Suppressor macrophage treated with lipopolysaccharide for 4 hours (primary cell): Measurements from ENCODE around the gene C4BPB.
A peak's percentile ranks its signal among the peaks of the same experiment; 100 is the strongest.
"Not testable (repeated sequence)": the region's sequence is repeated elsewhere in the genome, so short reads cannot be mapped to it uniquely, and the experiment has no call there.

Source experiments
- DNase-seq: peaks from one replicate; pipeline ENCODE4 v3.0.0-alpha.2; 2020

C4BPB gene, protein sequence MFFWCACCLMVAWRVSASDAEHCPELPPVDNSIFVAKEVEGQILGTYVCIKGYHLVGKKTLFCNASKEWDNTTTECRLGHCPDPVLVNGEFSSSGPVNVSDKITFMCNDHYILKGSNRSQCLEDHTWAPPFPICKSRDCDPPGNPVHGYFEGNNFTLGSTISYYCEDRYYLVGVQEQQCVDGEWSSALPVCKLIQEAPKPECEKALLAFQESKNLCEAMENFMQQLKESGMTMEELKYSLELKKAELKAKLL

DNA sequence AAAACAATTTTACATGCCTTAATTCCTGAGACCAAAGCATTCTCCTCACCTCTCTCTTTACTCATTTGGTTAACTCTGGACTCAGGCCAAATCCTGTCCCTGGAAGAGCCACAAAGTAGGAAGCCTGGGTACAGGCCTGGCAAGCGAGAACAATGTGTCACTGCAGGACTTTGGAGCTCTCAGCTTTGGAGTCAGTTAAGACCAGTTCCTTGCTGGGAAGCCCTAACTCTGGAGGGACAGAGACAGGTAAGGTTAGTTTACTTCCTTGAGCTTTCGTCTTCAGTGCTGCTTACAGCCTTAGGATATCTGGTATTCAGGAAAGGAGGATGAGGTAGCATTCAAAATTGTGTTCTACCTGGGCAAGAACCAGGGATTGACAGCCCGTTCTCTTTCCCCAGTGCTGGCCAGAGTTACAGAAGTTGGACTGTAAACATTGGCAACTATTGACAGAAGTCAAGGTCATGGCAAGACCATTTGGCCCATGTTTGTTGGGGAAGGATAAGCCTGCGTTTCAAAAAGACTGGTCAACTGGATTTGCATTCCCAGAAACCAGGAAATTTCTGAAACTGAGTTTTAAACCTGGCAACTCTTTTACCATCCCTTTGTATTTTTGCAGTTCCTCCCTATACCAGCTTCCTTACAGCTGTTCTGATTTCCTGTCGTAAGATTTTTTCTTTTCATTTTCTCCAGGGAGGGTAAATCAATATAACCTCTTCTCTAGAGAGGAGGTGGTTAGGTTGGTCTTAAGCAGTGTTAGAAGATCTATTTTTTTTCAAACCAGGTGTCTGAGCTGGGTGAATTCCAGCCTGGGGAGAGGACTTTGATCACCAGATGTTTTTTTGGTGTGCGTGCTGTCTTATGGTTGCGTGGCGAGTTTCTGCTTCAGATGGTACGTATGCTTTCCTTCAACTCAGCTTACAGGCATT, at the start of gene C4BPB:
Gene C4BPB (plus strand): TSS at position 160 of the 926 bp plus-strand sequence. CDS start 672 bp downstream, at position 832.
- DNase-seq: no peak

DNA sequence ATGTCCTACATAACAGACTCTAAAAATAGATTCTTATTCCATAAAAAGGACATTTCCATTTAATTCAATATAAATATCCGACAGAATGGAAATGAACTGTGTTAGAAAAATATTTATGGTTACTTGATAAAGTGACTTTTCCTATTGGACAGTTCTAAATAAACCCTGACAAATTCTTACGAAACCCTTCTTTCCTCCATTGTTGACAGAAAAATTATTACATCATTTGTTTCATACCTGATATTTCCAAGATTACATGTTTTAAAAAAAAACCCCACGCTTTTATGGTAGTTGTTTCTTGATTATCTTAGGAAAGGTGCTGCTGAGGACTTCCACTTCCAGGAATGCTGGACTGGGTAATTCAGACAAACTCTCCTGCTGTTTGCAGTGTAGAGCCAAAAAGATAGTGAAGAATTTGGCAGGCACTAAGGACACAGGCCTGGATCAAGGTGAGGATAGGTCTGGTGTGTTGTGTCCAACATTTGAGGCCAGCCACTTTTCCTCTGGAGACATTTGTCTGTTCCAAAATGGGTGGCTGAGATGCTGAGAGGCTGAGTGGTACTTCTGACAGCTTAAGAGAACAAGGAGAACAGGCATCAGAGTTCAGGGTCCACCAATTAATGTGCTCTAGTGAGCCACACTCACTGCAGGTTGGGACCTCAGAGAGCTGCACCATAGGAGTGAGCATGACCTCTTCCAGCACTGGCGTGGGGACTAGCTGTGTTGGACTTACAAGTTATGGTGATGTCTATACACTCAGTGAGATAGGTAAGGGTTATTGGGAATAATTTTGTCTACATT, 49.1 kb upstream of the C4BPB start:
- no peak for DNase-seq

DNA sequence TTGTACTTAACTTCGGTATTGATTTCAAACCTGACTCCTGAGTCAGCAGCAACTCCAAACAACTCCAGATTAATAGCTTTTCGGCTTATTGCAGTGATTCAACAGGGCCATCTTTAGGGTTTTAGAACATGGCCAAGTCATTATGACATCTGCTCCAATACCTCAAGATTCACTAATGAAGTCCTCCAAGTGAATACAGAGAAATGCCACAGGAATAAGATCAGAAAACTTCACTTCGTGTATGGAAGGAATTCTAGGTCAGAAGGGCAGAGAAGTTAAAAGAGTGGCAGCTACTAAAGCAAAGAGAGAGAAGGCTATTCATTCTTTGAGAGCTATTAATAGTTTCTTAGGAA, 48.5 kb upstream of the C4BPB start:
- no peak for DNase-seq

DNA sequence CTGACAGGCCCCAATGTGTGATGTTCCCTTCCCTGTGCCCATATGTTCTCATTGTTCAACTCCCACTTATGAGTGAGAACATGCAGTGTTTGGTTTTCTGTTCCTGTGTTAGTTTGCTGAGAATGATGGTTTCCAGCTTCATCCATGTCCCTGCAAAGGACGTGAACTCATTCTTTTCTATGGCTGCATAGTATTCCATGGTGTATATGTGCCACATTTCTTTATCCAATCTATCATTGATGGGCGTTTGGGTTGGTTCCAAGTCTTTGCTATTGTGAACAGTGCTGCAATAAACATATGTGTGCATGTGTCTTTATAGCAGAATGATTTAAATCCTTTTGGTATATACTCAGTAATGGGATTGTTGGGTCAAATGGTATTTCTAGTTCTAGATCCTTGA, 47.3 kb upstream of the C4BPB start:
- DNase-seq: not testable (repeated sequence)

GRCh38 chr1:207045453-207045852, 43.2 kb upstream of the C4BPB start:
- DNase-seq: no peak

DNA sequence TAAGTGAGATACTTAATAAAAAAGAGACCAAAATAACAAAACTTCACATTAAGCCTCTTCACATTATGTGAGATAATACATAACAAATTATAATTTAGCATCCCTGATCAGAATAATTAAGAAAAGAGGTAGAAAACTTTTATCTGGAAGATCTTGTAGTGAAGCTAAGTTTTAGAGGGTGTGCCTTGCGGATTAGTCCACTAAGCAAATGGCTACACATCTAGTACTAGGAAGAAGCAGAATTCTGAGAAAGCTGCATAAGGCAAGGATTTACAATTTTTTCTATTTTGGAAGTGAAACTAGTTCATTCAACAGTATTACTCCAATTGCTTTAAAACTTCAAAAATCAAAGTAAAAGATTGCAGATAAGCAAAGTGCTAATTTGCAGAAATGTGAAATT, 41.2 kb upstream of the C4BPB start:
- no peak for DNase-seq

GRCh38 chr1:207048041-207048440, 40.6 kb upstream of the C4BPB start:
- no peak for DNase-seq

GRCh38 chr1:207049054-207049453, 39.6 kb upstream of the C4BPB start:
- no peak for DNase-seq

GRCh38 chr1:207049514-207049913, 39.1 kb upstream of the C4BPB start:
- DNase-seq: no peak

DNA sequence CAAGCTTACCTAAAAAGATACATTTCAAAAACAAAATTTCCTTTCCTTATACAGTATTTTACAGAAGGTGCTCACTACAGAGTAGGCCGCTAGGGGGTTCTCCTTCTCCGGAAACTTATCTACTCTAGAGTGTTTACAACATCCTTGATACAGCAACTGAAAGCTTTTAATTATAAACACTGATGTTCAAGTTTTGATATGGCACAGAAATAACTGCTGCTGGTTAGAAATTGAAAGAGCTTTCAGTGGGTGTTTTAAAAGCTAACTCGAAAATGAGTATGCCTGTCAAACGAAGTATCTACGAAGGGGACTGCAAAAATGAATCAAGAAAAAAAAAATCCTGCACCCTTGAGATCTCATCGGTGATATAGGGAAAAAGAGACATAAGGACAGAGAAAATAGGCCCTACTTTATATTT, 38.7 kb upstream of the C4BPB start:
- DNase-seq: peak; percentile 74

DNA sequence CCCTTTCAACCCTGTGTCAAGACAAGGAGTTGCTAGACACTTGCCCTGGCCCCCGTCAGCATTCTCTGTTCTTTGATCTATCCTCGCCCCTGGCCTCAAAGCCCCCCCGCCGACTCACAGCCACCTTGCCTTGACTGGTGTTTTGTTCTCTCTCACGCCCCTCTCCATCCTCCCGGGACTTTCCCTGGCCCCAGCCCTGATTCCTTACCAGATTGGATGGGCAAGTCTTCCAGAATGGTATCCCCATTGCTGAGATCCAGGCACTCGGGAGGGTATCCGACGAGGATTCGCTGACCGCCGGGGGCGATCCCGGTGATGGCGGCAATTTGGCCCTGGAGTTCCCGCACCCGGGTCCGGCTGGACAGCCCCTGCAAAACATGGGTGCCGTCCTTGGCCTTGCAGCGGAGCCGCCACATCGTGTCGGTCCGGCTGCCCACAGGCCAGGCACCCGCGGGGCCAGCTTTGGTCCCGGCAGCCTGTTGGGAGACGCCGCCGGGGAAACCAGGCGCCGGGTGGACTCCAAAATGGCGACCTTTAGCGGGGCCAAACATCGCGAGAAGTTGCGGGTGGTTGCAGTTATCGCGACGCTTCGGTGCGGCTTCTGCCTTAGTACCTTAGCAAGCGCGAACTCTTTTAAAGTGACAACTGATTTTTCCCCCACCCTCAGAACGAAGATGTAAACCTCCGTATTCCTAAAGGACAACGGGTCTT, 38.0 kb upstream of the C4BPB start:
- DNase-seq: peak; percentile 95

DNA sequence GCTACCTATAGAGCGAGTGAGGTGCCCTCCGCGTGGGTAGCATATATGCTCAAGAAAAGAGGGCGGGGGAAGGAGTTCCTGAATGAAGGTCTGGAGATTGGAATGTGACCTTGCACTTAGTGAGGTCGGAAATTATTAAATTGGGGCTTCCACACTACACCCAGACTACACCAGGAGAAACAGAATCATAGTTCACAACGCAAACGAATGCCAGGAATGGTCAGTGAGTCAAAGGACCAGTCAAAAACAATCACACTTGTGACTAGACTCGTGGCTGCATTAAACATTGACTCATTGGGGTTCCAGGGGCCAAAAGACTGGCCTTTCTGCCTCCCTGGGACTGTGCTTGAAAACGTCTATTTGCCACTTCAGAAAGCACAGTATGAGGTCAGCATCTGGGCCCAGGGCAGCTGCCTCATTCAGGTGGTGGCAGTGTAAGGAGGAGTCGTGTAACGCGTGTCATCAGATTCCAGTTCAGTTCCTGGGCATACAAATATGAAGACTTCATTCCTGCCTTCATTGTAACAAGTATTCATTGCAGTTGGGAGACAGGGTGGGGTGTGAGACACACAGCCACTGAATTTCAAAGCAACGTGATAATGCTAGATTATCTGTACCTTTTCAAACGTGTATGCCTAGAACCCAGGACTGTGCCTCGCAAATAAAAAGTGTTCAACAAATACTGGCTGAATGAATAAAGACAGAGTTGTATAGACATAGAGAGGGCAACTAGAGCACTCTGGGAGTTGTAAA, 37.3 kb upstream of the C4BPB start, which contains the start of gene YOD1:
Gene YOD1 (minus strand): TSS at position 18 of the 753 bp plus-strand sequence. CDS start 178 bp downstream, outside the sequence.
- no peak for DNase-seq

DNA sequence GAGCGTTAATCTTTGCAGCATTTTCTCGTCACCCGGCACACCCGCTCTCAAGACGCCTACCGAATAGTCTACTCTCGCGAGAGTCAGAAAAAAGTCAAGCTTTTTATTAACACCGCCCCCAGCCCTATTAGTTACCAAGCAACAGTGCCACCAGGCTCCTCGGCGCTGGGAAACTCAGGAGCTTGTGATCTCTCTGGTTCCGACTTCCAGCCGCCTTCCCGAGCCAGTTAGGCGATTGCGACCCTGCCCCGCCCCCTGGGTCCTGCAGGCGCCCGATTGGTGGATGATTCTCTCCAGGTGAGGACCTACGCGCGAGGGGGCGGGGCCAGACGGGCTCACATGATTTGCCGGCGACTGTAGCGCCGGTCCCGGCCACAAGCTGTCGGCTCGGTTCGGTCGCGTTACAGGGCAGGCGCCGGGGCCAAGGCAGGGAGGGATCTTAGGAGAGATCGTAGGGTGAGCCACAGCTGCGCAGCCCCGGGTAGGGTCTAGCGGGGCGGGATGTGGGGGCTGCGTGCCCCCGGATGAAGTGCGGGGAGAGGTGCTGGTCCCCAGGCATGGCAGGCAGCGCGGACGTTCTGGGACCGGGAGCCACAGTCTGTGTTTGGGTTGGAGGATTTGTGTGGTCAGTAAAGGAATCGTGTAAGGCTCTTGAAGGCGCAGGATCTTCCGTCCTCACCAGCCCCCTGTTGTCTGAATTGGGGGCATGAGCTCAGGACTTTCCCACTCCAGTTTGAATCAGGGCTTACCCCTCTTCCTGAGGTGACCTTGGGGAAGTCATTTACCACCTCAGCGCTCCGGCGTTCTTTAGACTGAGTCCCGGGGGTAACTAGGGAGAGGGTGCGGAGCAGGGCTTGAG, 35.5 kb upstream of the C4BPB start, which contains the start of gene PFKFB2:
Gene PFKFB2 (plus strand): TSS at position 365 of the 859 bp plus-strand sequence. CDS start 1,443 bp downstream, outside the sequence.
- DNase-seq: peak; percentile 91

- peak; percentile 51 for DNase-seq
These were observed 34.2 kb upstream of the C4BPB start for GRCh38 chr1:207054491-207054890.

DNA sequence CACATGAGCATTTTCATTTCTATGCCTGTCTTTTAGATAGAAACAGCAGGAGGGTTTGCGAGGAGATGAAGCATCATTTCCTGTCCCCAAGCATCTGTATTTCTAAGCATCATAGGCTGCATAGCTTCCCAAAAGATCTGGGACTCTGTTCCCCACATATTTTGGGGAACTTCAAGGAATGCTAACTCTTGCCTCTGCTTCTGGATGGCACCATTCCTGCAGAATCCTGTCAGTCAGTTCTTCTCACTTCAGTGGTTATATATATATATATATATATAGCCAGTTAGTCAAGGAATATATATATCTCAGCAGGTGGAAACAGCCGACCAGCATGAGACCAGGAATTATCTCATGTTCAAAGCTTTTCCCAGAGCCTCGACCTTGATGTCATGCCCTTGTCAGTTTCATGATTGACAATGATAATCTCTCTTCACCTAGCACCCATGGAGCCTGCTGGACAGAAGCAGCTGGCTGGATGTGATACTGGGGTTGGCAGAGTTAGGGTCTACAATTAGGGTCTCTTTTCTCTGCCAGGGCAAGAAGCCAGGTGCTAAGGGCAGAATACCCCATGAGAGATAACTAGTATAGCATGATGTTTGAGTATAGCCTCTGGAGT, 33.2 kb upstream of the C4BPB start:
- no peak for DNase-seq

DNA sequence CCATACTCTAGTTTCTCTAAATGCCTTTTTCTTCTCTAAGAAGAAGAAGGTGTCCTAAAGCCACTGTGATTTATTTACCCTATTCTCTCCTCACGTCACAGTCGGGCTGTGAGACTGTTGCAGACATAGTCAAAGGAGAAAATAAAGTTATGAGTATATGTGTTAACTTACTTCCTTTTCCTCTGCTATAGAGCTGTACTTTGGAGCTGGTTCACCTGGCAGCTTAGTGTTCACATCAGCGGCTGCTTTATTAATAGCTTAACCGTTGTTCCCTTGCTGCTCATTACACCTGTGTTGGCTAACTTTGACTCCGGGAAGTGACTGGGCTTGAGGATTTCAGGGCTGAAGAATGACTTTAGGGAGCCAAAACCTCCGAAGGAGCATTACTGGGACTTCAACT, 32.0 kb upstream of the C4BPB start:
- DNase-seq: no peak

DNA sequence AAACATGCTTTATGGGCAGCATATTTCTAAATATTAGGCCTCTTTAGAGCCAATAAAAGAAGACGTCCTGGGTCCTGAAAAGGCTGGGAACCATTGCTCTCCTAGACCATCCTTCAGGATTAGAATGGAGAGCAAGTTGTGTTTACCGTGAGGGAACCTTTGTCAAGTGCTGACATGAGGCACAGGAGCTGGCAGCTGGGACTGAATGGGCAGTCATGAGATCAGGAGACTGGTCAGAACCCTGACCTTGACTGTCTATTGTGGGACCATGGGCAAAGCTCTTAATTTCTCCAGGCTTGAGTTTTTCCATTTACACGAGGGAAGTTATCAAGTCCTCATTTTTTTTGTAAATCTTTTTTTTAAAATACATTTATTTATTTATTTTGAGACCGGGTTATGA, 30.4 kb upstream of the C4BPB start:
- DNase-seq: no peak

DNA sequence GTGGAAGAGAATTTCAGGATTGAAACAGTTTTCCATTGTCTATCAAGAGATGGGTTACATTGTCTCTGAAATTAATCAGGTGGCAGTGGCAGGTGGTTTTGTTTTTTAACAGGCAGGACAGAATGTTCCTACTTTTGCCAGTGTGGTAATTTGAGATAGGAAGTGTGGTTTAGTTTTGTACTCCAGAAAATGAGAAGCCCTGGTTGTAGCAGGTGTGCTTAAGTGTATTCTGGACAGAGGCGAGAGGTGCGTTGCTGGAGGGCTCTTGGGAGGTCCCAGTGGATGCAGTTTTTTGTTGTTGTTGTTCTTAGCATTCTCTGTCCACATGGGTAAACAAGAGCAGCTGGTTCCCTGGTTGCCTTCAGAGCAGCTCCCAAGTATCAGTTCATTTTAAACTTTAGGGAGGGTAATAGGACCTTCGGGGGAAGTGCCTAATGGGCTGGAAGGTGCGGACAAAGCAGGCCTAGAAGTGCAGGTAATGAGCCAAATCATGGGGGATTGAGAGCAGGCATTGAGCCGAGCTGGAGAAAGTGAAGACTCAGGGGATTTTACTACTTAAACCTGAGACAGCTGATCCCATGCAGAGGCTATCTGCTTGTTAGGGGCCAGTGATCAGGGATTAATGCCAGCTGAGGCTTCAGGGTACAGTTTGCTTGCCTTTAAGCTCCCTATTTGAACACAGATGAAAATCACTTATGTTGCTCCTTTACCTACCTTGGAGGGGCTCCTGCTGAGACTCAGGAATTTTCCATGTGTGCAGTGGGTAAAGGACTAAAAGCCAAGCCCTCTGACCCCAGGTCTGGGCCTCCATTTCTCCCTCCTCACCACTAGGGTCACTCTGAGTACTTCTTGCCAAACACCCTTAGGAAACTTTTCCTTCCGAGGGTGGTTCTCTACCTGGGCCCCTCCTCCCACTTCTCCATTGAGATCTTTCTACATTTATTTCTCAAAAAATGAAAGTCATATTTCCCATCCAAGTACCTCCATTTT, 29.5 kb upstream of the C4BPB start:
- no peak for DNase-seq

- no peak for DNase-seq
These were observed 28.8 kb upstream of the C4BPB start for GRCh38 chr1:207059881-207060280.
